Measurements from ENCODE around the gene CCDC85C.
A peak's percentile ranks its signal among the peaks of the same experiment; 100 is the strongest.
"Not testable (repeated sequence)": the region's sequence is repeated elsewhere in the genome, so short reads cannot be mapped to it uniquely, and the experiment has no call there.

Gene CCDC85C

DNA sequence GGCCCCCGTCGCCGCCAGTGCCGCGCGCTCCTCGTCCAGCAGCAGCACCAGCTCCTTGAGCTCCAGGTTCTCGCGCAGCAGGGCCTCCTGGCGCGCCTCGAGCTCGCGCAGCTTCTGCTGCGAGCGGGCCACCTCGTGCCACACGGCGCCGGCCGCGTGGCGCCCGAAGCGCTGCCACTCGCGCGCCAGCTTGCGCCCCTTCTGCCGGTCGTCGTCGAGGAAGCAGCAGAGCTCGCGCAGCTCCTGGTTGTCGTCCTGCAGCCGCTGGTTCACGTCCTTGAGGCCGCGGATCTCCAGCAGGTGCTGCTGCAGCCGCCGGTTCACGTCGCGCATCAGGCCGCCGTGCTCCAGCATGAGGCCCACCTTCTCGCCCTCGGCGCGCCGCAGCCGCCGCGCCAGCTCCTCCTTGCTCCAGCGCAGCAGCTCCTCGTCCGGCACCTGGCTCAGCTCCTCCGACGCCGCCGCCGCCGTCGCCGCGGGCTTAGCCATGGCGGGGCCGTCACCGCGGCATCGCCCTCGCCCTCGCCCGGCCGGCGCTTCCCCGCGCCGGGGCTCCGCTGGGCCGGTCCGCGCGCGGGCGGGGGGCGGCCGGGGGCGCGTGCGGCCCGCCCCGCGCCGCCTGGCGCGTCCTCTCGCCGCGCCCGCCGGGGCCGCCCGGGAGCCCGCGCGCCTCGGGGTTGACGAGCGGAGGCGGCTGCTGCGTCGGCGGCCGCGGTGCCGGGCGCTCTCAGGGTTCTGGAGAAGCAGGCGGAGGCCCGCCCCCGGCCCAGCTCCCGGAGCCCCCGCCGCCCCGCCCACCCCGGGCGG is at the start of gene CCDC85C:
Gene CCDC85C, minus strand, starts transcription at position 737 of the 807 bp plus-strand sequence. Its CDS starts 248 bp downstream, at position 489.
- DNase-seq: peak in 1 of 2 experiments; percentile 25

- no peak for DNase-seq
Observed at GRCh38 chr14:99651953-99652746, 48.1 kb upstream of the CCDC85C start.

GRCh38 chr14:99650189-99650588 is 46.2 kb upstream of the CCDC85C start:
- DNase-seq: no peak

GRCh38 chr14:99649643-99650042 is 45.6 kb upstream of the CCDC85C start:
- DNase-seq: no peak

- no peak for DNase-seq
Observed at GRCh38 chr14:99649219-99649618, 45.2 kb upstream of the CCDC85C start.

DNA sequence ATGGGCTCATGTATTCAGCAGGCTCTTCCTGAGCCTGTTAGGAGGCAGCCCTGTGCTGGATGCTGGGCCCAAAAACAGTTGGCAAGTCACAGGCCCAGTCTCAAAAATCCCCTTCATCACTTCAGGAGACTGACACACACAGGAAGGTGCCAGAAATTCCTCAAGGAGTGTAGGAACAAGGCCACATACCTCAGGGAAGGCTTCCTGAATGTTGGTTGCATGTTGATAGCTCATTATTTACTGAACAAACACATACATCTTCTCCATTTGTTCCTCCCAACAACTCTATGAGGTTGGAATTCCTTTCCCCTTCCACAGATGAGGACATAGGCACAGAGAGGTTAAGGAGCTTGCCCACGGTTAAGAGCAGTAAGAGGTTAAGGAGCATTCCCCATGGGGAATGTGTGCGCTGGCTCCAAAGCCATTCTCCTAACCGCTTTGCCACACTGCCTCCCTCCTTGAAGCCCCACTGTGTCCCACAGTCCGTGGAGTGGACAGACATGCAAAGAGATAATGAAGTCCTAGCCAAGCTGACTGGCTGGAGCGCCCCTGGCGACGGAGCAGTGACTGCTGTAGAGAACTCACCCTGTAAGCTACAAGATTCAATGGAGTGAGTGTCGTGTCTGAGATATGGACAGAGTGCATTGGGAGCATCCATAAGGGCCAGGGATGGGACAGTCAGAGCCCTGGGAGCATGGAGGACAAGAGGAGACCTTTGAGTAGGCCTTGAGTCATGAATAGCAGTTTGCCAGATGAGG is 44.2 kb upstream of the CCDC85C start:
- no peak for DNase-seq

DNA sequence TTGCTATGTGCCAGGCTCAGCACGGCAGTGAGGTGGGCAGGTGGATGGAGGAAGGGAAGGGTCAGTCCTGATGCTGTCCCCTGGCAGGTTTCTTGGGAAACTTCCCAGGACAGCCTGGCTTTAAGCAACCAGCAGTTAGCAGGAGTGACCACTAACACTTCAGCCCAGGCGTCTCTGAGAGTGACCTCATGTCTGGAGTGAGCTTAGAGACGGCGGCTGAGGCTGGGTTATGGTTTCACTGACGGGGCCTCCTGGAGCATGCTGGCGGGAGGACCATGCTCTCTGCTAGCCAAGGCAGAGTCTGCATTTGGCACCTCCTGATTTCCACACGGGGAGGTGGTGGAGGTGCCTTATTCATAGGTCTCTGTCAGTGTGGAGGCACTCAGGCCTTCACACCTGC is 43.4 kb upstream of the CCDC85C start:
- DNase-seq: no peak

GRCh38 chr14:99645545-99646505 is 41.8 kb upstream of the CCDC85C start:
- no peak for DNase-seq

DNA sequence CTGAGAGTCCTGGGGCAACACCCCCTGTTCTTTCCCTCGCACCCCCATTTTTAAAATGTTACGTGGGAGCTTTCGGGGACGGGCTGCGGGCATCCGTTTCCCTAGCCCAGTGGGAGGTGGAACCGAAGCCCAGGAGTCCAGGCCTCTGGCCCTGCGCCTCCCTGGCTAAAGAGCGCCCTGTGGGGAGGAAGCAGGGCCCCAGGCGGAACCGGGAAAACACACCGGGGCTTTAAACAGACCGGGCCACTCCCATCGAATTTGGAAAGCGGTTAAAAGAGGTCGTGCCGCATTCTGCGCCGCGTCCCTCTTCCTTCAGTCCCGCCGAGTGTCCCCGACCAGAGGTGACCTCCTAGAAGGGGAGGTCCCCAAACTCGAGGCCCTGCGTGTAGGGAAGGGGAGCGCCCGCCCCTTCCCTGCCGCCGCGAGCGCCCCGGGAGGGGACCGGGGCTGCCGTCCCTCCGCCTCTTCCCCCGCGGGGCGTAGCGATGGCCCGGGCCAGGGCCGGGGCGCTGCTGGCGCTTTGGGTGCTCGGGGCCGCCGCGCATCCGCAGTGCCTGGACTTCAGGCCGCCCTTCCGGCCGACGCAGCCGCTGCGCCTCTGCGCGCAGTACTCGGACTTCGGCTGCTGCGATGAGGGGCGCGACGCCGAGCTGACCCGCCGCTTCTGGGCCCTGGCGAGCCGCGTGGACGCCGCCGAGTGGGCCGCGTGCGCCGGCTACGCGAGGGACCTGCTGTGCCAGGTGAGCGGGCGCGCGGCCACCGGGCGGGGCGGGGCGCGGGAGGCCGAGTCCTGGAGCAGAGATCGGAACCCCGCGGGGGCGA is 40.9 kb upstream of the CCDC85C start, which contains the start of gene HHIPL1:
Gene HHIPL1, plus strand, starts transcription at position 407 of the 822 bp plus-strand sequence. Its CDS starts 79 bp downstream, at position 486.
- DNase-seq: no peak

- no peak for DNase-seq
Observed at GRCh38 chr14:99644035-99644587, 40.1 kb upstream of the CCDC85C start.

DNA sequence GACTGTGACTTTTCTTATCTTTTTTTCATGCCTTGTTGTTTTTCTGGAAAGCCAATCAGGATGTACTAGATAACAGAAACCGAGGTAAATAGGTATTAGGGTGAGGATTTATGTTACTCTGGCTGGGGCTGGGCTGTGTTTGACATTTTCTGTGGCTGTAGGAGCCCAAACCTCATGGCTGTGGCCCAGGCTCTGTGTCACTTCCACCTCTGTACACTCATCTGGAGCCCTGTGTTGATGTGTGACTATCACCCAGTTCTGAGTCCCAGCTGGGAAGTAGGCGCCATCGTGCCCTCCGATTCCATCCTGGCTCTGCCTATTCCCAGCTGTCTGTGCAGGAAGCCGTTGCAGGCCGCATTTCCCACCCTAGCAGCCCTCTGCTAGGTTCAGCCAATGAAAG is 39.3 kb upstream of the CCDC85C start:
- DNase-seq: no peak

GRCh38 chr14:99642771-99643170 is 38.8 kb upstream of the CCDC85C start:
- not testable (repeated sequence) for DNase-seq

GRCh38 chr14:99637624-99638023 is 33.6 kb upstream of the CCDC85C start:
- no peak for DNase-seq

GRCh38 chr14:99636487-99636886 is 32.5 kb upstream of the CCDC85C start:
- no peak for DNase-seq

DNA sequence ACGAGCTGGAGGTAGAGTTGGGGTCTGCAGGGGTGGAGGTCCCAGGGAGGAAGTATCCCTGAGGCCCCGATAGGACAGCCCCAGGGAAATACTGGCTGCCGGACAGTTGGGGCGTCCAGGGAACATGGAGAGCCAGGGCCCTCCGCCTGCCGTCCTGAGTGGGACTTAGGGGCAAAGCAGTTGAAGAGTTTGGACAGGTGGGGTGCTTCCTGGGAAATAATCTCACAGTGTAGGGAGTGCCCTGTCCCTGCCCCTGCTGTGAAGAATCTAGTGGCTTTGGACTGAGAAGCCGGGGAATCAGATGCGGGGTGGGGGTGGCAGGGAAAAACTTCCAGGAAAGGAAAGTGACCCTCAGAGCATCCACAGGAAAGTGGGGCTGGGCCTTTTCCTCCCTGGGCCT is 31.1 kb upstream of the CCDC85C start:
- no peak for DNase-seq

DNA sequence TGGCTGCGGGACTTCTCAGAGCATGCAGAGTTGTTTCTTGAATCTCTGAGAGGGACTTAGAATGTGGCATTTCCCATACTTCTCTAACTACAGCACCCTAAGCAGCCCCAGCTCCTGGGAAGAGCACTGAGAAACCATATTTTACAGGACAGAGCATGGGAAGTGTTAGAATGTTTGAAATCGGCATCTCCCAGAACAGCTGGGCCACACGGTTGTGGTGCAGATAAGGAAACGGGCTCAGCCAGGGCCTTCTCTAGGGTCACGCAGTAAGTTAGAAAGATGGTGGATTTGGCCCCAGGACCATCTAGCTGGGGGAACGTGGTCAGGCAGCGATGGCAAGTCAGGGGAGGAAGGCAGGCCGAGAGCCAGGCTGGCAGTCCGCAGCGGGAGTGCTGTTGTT is 30.4 kb upstream of the CCDC85C start:
- no peak for DNase-seq

- DNase-seq: no peak
Observed at GRCh38 chr14:99633918-99634317, 29.9 kb upstream of the CCDC85C start.

- no peak for DNase-seq
Observed at GRCh38 chr14:99633141-99633540, 29.1 kb upstream of the CCDC85C start.

DNA sequence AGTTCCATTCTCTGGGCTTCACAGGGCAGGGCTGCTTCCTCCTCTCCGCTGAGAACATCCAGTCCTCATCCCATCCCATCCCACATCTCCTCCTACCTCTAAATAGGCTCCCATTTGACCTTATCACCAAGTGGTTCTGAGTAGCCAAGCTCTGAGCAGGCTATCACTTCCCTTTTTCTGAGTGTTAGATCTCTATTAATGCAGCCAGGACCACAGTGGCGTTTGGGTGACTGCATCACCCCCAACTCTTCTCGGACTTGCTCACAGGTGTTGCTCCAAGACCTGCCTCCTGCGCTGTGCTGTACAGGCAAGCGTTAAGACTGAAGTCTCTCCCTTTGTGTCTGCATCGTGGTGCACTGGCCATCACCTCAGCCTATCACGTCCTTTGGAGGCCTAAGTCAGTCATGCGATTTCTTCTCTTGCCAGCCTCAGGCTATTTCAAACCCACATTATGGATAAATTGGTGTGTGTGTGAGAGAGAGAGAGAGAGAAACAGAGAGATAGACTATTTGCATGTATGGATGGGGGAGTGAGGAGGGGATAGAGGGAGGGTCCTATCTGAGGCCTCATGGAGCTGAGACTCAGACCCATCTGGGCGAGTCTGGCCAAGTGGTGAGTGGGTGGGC is 28.5 kb upstream of the CCDC85C start:
- no peak for DNase-seq

GRCh38 chr14:99630202-99630601 is 26.2 kb upstream of the CCDC85C start:
- DNase-seq: no peak
